ENCODE data around the gene ANKS6.

GRCh38 chr9:98818764-98819163 is 22.4 kb upstream of the ANKS6 start:
- TF ChIP-seq CTCF (IDR thresholded peaks at IDR 0.05) (no peak), POLR2A (IDR thresholded peaks at IDR 0.05) (no peak)
